Measurements from ENCODE around the gene CARD14.
"Not testable (repeated sequence)": the region's sequence is repeated elsewhere in the genome, so short reads cannot be mapped to it uniquely, and the experiment has no call there.

The CARD14 gene

GRCh38 chr17:80147035-80147822 is 22.6 kb upstream of the CARD14 start, which contains the start of gene EIF4A3:
Gene EIF4A3, minus strand, starts transcription at chr17:80147128. Its CDS starts 167 bp downstream, at chr17:80146961.
- peak; percentile 96 for DNase-seq (ENCODE audit: low spot score)

GRCh38 chr17:80151333-80151732 is 18.5 kb upstream of the CARD14 start:
- no peak for DNase-seq (ENCODE audit: low spot score)

GRCh38 chr17:80152081-80152702 is 17.6 kb upstream of the CARD14 start:
- DNase-seq (ENCODE audit: low spot score), result no peak

GRCh38 chr17:80153004-80153403 is 16.8 kb upstream of the CARD14 start:
- DNase-seq (ENCODE audit: low spot score), result no peak

- no peak for DNase-seq (ENCODE audit: low spot score)
Observed at GRCh38 chr17:80154166-80154565, 15.7 kb upstream of the CARD14 start.

GRCh38 chr17:80155600-80155999 is 14.2 kb upstream of the CARD14 start:
- DNase-seq (ENCODE audit: low spot score), result not testable (repeated sequence)

GRCh38 chr17:80158846-80159245 is 11.0 kb upstream of the CARD14 start:
- no peak for DNase-seq (ENCODE audit: low spot score)

- DNase-seq (ENCODE audit: low spot score), result no peak
Observed at GRCh38 chr17:80160536-80160935, 9.3 kb upstream of the CARD14 start.

GRCh38 chr17:80163336-80163735 is 6.5 kb upstream of the CARD14 start:
- DNase-seq (ENCODE audit: low spot score), result no peak

GRCh38 chr17:80164185-80164584 is 5.6 kb upstream of the CARD14 start:
- no peak for DNase-seq (ENCODE audit: low spot score)

GRCh38 chr17:80166446-80166845 is 3.4 kb upstream of the CARD14 start:
- no peak for DNase-seq (ENCODE audit: low spot score)

GRCh38 chr17:80168371-80168770 is 1.5 kb upstream of the CARD14 start:
- no peak for DNase-seq (ENCODE audit: low spot score)

- no peak for DNase-seq (ENCODE audit: low spot score)
Observed at GRCh38 chr17:80169107-80169506, 723 bp upstream of the CARD14 start.

GRCh38 chr17:80171681-80172080 is 1.9 kb downstream of the CARD14 start:
- DNase-seq (ENCODE audit: low spot score), result no peak

- no peak for DNase-seq (ENCODE audit: low spot score)
Observed at GRCh38 chr17:80173126-80173525, 3.3 kb downstream of the CARD14 start.

- no peak for DNase-seq (ENCODE audit: low spot score)
Observed at GRCh38 chr17:80173916-80174315, 4.1 kb downstream of the CARD14 start.

GRCh38 chr17:80176757-80177156 is 6.9 kb downstream of the CARD14 start:
- no peak for DNase-seq (ENCODE audit: low spot score)

- no peak for DNase-seq (ENCODE audit: low spot score)
Observed at GRCh38 chr17:80177986-80178595, 8.3 kb downstream of the CARD14 start.

GRCh38 chr17:80180192-80180591 is 10.4 kb downstream of the CARD14 start:
- no peak for DNase-seq (ENCODE audit: low spot score)

GRCh38 chr17:80181431-80181830 is 11.6 kb downstream of the CARD14 start:
- DNase-seq (ENCODE audit: low spot score), result no peak

- DNase-seq (ENCODE audit: low spot score), result no peak
Observed at GRCh38 chr17:80182118-80182844, 12.5 kb downstream of the CARD14 start.

GRCh38 chr17:80182845-80183223 is 13.0 kb downstream of the CARD14 start:
- no peak for DNase-seq (ENCODE audit: low spot score)

Data from globus pallidus (tissue), 1 donor.